Osteocyte (in vitro differentiated cells): ENCODE measurements around the gene SLC27A3. TPM values are rescaled to one million over a fixed set of nuclear protein-coding genes. Genes with fewer than 3 reads are reported as not detected.
"Not testable (repeated sequence)": the region's sequence is repeated elsewhere in the genome, so short reads cannot be mapped to it uniquely, and the experiment has no call there.

Experiments used
- DNase-seq: peaks from one replicate; pipeline ENCODE4 v3.0.0; 2021; ENCODE audit warnings: mixed read lengths; ENCODE audit not compliant: unreplicated experiment; ENCODE audit errors: extremely low spot score
- H3K27ac Mint-ChIP-seq: one replicate; pipeline ENCODE4 v1.8.0; 2021; ENCODE audit warnings: mild to moderate bottlenecking, mixed read lengths; ENCODE audit not compliant: unreplicated experiment
- H3K27me3 Mint-ChIP-seq: one replicate; pipeline ENCODE4 v1.8.0; 2021; ENCODE audit warnings: mixed read lengths; ENCODE audit not compliant: unreplicated experiment
- H3K36me3 Mint-ChIP-seq: one replicate; pipeline ENCODE4 v1.8.0; 2021; ENCODE audit warnings: mixed read lengths; ENCODE audit not compliant: unreplicated experiment
- H3K4me1 Mint-ChIP-seq: one replicate; pipeline ENCODE4 v1.8.0; 2021; ENCODE audit warnings: mixed read lengths; ENCODE audit not compliant: unreplicated experiment
- H3K4me3 Mint-ChIP-seq: one replicate; pipeline ENCODE4 v1.8.0; 2021; ENCODE audit warnings: mild to moderate bottlenecking, moderate library complexity, mixed read lengths; ENCODE audit not compliant: unreplicated experiment
- H3K9me3 Mint-ChIP-seq: one replicate; pipeline ENCODE4 v1.8.0; 2021; ENCODE audit warnings: mixed read lengths; ENCODE audit not compliant: unreplicated experiment
- CTCF ChIP-seq: fragments of 200-600 bp; sonication (generic); IDR thresholded peaks from 2 replicates; pipeline ENCODE4 v1.5.0; 2021; ENCODE audit warnings: antibody characterized with exemption, mild to moderate bottlenecking, moderate library complexity
- total RNA-seq: library from RNA; stranded (reverse); gene quantifications from 2 replicates; pipeline ENCODE4 v1.2.1, GENCODE V29; 2021

SLC27A3 gene
- total RNA-seq, 1 donor from 2014 or later: 9.9 TPM

DNA sequence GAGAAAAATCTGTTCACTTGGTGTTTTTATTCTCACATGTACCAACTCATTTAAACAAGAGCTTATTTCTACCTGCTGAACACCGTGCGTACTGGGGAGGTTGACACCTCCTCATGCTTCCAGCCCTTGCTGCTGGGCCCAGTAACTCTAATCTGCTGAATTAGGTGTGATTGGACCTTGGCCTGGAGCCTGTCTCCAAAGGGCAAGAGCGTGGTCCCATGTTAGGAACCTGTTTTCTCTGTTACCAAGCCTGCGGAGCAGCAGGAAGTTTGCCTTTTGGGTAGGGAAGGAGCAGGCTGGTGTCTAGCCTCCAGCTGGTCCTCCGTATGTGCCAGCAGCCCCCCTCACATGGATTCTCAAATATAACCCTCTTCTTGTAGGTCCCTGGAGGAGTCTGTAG is 10.9 kb upstream of the SLC27A3 start:
- TF ChIP-seq CTCF: no peak
- H3K27ac Mint-ChIP-seq: no peak overlapping the region

DNA sequence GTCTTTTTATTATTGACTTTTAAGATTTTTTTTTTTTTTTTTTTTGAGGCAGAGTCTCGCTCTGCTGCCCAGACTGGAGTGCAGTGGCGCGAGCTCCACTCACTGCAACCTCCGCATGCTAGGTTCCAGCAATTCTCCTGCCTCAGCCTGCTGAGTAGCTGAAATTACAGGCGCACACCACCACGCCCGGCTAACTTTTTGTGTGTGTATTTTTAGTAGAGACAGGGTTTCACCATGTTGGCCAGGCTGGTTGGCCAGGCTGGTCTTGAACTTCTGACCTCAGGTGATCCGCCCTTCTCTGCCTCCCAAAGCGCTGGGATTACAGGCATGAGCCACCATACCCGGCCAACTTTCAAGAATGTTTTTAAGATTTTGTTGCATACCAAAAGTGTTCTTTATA is 8.5 kb upstream of the SLC27A3 start:
- H3K9me3 Mint-ChIP-seq, H3K27ac Mint-ChIP-seq, H3K4me3 Mint-ChIP-seq, DNase-seq, H3K4me1 Mint-ChIP-seq, H3K27me3 Mint-ChIP-seq: not testable (repeated sequence)
- H3K36me3 Mint-ChIP-seq: peaks cover 48% of the 10 kb centered on the region

More for the DNA sequence above, 10.9 kb upstream of the SLC27A3 start:
- H3K9me3 Mint-ChIP-seq: no peaks in the 10 kb centered on the region
- DNase-seq: no peak
- peaks cover 45% of the 10 kb centered on the region for H3K36me3 Mint-ChIP-seq
- no peak overlapping the region for H3K4me3 Mint-ChIP-seq
- H3K4me1 Mint-ChIP-seq: no peaks in the 10 kb centered on the region
- H3K27me3 Mint-ChIP-seq: no peaks in the 10 kb centered on the region

GRCh38 chr1:153767519-153767918 is 7.7 kb upstream of the SLC27A3 start:
- Mint-ChIP-seq H3K4me3 (no peak overlapping the region), H3K27me3 (no peaks in the 10 kb centered on the region), H3K36me3 (peaks cover 45% of the 10 kb centered on the region), H3K4me1 (peaks cover 2% of the 10 kb centered on the region), H3K27ac (no peak overlapping the region), H3K9me3 (no peaks in the 10 kb centered on the region)
- TF ChIP-seq CTCF: no peak
- DNase-seq: no peak

GRCh38 chr1:153768316-153769181 is 6.7 kb upstream of the SLC27A3 start:
- H3K4me1 Mint-ChIP-seq: peaks cover 2% of the 10 kb centered on the region
- H3K27ac Mint-ChIP-seq: no peak overlapping the region
- peaks cover 38% of the 10 kb centered on the region for H3K36me3 Mint-ChIP-seq
- H3K4me3 Mint-ChIP-seq: no peak overlapping the region
- no peak for DNase-seq
- no peaks in the 10 kb centered on the region for H3K27me3 Mint-ChIP-seq
- H3K9me3 Mint-ChIP-seq: no peaks in the 10 kb centered on the region
- TF ChIP-seq CTCF: no peak

- Mint-ChIP-seq H3K27ac (no peak overlapping the region), H3K27me3 (no peaks in the 10 kb centered on the region), H3K4me1 (peaks cover 6% of the 10 kb centered on the region), H3K36me3 (peaks cover 38% of the 10 kb centered on the region), H3K9me3 (no peaks in the 10 kb centered on the region), H3K4me3 (no peak overlapping the region)
- no peak for DNase-seq
- no peak for TF ChIP-seq CTCF
Observed at GRCh38 chr1:153769221-153769620, 6.0 kb upstream of the SLC27A3 start.
